CD4-positive, alpha-beta memory T cell (primary cell): Measurements from ENCODE around the gene NCL. TPM values are rescaled to one million over a fixed set of nuclear protein-coding genes. Genes with fewer than 3 reads are reported as not detected.
"Not testable (repeated sequence)": the region's sequence is repeated elsewhere in the genome, so short reads cannot be mapped to it uniquely, and the experiment has no call there.

Experiments
- CTCF ChIA-PET: fragments of 350-600 bp; sonication (Branson Sonifier 250); formaldehyde crosslinking; loops from one replicate; lab custom pipeline; 2021; ENCODE audit warnings: inconsistent platforms; ENCODE audit not compliant: partially characterized antibody; lab: Charles Lee
- POLR2A ChIA-PET: fragments of 350-600 bp; sonication (Branson Sonifier 250); formaldehyde crosslinking; loops from one replicate; lab custom pipeline; 2021; ENCODE audit not compliant: partially characterized antibody; lab: Charles Lee
- DNase-seq, 5 donors: peaks; one replicate each; pipeline versions ENCODE4 v3.0.0 to v3.0.0-alpha.2; 2020 to 2022; ENCODE audit warnings: mixed read lengths in 1 of 5
- H3K27ac ChIP-seq: one replicate; pipeline ENCODE4 v1.7.0; 2013; ENCODE audit warnings: low read depth, low read length
- H3K27me3 ChIP-seq: 2 replicates; pipeline ENCODE4 v1.7.0; 2013; ENCODE audit warnings: mild to moderate bottlenecking, low read length, moderate library complexity; ENCODE audit not compliant: insufficient read depth
- H3K36me3 ChIP-seq: 2 replicates; pipeline ENCODE4 v1.7.0; 2013; ENCODE audit warnings: mild to moderate bottlenecking, low read length, moderate library complexity; ENCODE audit not compliant: insufficient read depth
- H3K4me1 ChIP-seq: 2 replicates; pipeline ENCODE4 v1.7.0; 2013; ENCODE audit warnings: mild to moderate bottlenecking, low read length, moderate library complexity; ENCODE audit not compliant: insufficient read depth
- H3K4me3 ChIP-seq, 2 donors: one replicate each; pipeline ENCODE4 v1.7.0; 2013; ENCODE audit warnings: low read length in 2 of 2, mild to moderate bottlenecking in 1 of 2
- H3K9me3 ChIP-seq, 2 donors: one replicate each; pipeline ENCODE4 v1.7.0; 2013; ENCODE audit warnings: low read length in 2 of 2, control low read depth in 1 of 2; ENCODE audit not compliant: control insufficient read depth in 1 of 2
- H3K27ac Mint-ChIP-seq, 7 donors: one replicate each; pipeline ENCODE4 v1.8.0; 2020 to 2021; ENCODE audit warnings: mixed read lengths in 7 of 7, mild to moderate bottlenecking in 6 of 7, inconsistent platforms in 3 of 7, moderate library complexity in 3 of 7
- H3K27me3 Mint-ChIP-seq, 2 donors: one replicate each; pipeline ENCODE4 v1.8.0; 2020 to 2021; ENCODE audit warnings: mixed read lengths in 2 of 2
- H3K36me3 Mint-ChIP-seq, 2 donors: one replicate each; pipeline ENCODE4 v1.8.0; 2020 to 2021; ENCODE audit warnings: mixed read lengths in 2 of 2, inconsistent platforms in 1 of 2, mild to moderate bottlenecking in 1 of 2
- H3K4me1 Mint-ChIP-seq, 4 donors: one replicate each; pipeline ENCODE4 v1.8.0; 2020 to 2021; ENCODE audit warnings: mixed read lengths in 4 of 4, mild to moderate bottlenecking in 1 of 4
- H3K4me3 Mint-ChIP-seq, 8 donors: one replicate each; pipeline ENCODE4 v1.8.0; 2020 to 2021; ENCODE audit warnings: mixed read lengths in 8 of 8, mild to moderate bottlenecking in 7 of 8, moderate library complexity in 6 of 8, inconsistent platforms in 3 of 8
- H3K9me3 Mint-ChIP-seq, 8 donors: one replicate each; pipeline ENCODE4 v1.8.0; 2020 to 2021; ENCODE audit warnings: mixed read lengths in 8 of 8, mild to moderate bottlenecking in 5 of 8, inconsistent platforms in 3 of 8, moderate library complexity in 1 of 8
- intact Hi-C: fragments of 100-400 bp; cut with micrococcal nuclease; formaldehyde crosslinking; loops from one replicate; pipeline ENCODE4 v1.15.1; 2023
- polyA plus RNA-seq, 2 donors: library from polyadenylated mRNA; unstranded; fragments of 300-500 nt; fragmentation: Illumina TruSeq; gene quantifications; one replicate each; pipeline ENCODE4 v1.2.3, GENCODE V29; 2021
- total RNA-seq, 2 experiments: library from RNA; stranded (reverse); gene quantifications; one replicate each; pipeline ENCODE4 v1.2.3, GENCODE V29; 2021

NCL gene
- total and polyA plus RNA-seq, 4 experiments from 2014 or later, result 150 to 593 (median 385) TPM

- intact Hi-C loops, result no loop called here
- peaks cover 29 to 37% of the 10 kb centered on the region in 2 donors for H3K27me3 Mint-ChIP-seq
- peak overlapping the region in 1 of 7 donors; percentile 41 for H3K27ac Mint-ChIP-seq
- peaks cover 2 to 9% of the 10 kb centered on the region in 2 donors for H3K36me3 Mint-ChIP-seq
- no peaks in the 10 kb centered on the region for H3K36me3 ChIP-seq
- H3K4me3 ChIP-seq, result no peak overlapping the region
- peaks cover 14% of the 10 kb centered on the region for H3K27me3 ChIP-seq
- ChIA-PET POLR2A (no interaction called here), CTCF (interaction anchor here (1.4 kb wide), 1 partner anchor 40 kb away, joined by 4 read pairs; no protein-coding TSS in a partner anchor)
- H3K4me1 Mint-ChIP-seq, result peaks cover 5 to 18% (median 9%) of the 10 kb centered on the region in 4 donors
- peaks cover 0 to 20% (median 8%) of the 10 kb centered on the region in 8 donors for H3K9me3 Mint-ChIP-seq
- H3K4me1 ChIP-seq, result peaks cover 15% of the 10 kb centered on the region
- H3K27ac ChIP-seq, result no peak overlapping the region
- DNase-seq, result no peak
- peak overlapping the region in 6 of 8 donors; percentile 41 to 79 (median 68) for H3K4me3 Mint-ChIP-seq
- H3K9me3 ChIP-seq, result no peaks in the 10 kb centered on the region
Measured at GRCh38 chr2:231411237-231411636, 53.0 kb downstream of the NCL start.

DNA sequence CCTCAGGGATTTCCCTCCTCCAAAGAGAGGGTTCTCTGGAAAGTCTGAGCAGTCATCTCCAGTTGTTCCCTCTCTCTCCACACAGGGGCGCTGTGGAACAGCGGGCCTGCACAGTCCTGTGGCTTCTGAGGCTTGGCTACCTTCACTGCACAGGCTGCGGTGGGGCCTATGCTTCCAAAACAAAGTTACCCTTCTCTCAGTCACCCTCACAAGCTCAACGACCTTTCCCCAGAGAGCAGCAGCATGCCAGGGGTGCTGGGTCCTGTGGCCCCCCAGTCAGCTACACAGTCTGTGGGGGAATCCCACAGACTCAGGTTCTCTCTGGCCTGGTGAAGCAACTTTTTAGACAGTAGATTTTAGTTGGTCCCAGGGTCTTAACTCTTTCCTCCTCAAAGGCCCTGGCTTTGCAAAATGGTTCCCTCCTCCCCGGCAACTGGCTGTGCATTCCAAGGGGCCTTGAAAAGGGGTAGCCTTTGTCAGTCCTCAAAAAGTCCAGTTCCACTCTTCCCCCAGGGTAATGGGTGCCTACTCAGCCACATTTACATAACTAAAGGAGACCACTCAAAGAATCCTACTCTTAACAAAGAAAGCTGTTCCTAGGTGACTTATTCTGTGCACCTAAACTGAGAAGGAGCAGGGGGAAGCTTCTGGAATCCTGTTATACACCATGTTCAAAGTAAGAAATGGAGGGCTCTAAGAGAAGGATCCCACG lies 53.8 kb downstream of the NCL start:
- Histone ChIP-seq H3K4me1 (peaks cover 20% of the 10 kb centered on the region), H3K36me3 (no peaks in the 10 kb centered on the region), H3K4me3 (no peak overlapping the region), H3K27me3 (peaks cover 14% of the 10 kb centered on the region), H3K27ac (no peak overlapping the region), H3K9me3 (no peaks in the 10 kb centered on the region)
- POLR2A ChIA-PET, result no interaction called here
- CTCF ChIA-PET, result interaction anchor here (1.0 to 1.4 kb wide), 2 partner anchors 41 kb away, joined by 3 to 4 read pairs; no protein-coding TSS in a partner anchor
- Mint-ChIP-seq H3K27ac (no peak overlapping the region), H3K36me3 (peaks cover 2 to 9% of the 10 kb centered on the region in 2 donors), H3K9me3 (peaks cover 0 to 20% (median 8%) of the 10 kb centered on the region in 8 donors), H3K4me1 (peaks cover 10 to 25% (median 16%) of the 10 kb centered on the region in 4 donors), H3K27me3 (peaks cover 29 to 34% of the 10 kb centered on the region in 2 donors), H3K4me3 (no peak overlapping the region)
- DNase-seq, result no peak
- intact Hi-C loops, result no loop called here

GRCh38 chr2:231409776-231410175 lies 54.5 kb downstream of the NCL start:
- Mint-ChIP-seq H3K36me3 (peaks cover 2 to 9% of the 10 kb centered on the region in 2 donors), H3K4me1 (peaks cover 10 to 29% (median 19%) of the 10 kb centered on the region in 4 donors), H3K27ac (no peak overlapping the region), H3K4me3 (no peak overlapping the region), H3K9me3 (peaks cover 0 to 20% (median 8%) of the 10 kb centered on the region in 8 donors), H3K27me3 (peaks cover 27 to 33% of the 10 kb centered on the region in 2 donors)
- POLR2A ChIA-PET, result no interaction called here
- Histone ChIP-seq H3K9me3 (no peaks in the 10 kb centered on the region), H3K27me3 (peaks cover 14% of the 10 kb centered on the region), H3K4me3 (no peak overlapping the region), H3K4me1 (peaks cover 20% of the 10 kb centered on the region), H3K27ac (no peak overlapping the region), H3K36me3 (no peaks in the 10 kb centered on the region)
- CTCF ChIA-PET, result interaction anchor here (1.0 to 1.4 kb wide), 2 partner anchors 42 to 183 kb away, joined by 3 read pairs; no protein-coding TSS in a partner anchor
- intact Hi-C loops, result no loop called here
- no peak for DNase-seq

GRCh38 chr2:231408304-231408703 lies 56.0 kb downstream of the NCL start:
- DNase-seq, H3K27me3 ChIP-seq, H3K27ac ChIP-seq, intact Hi-C loops, POLR2A ChIA-PET, H3K4me3 ChIP-seq, H3K27ac Mint-ChIP-seq, H3K9me3 ChIP-seq, H3K36me3 Mint-ChIP-seq, H3K36me3 ChIP-seq, H3K4me3 Mint-ChIP-seq: not testable (repeated sequence)
- H3K9me3 Mint-ChIP-seq, result peaks cover 0 to 20% (median 8%) of the 10 kb centered on the region in 8 donors
- H3K4me1 ChIP-seq, result peaks cover 20% of the 10 kb centered on the region
- H3K27me3 Mint-ChIP-seq, result peaks cover 19 to 25% of the 10 kb centered on the region in 2 donors
- CTCF ChIA-PET, result interaction anchor here (1.4 to 1.7 kb wide), 2 partner anchors 9 to 181 kb away, joined by 3 read pairs; no protein-coding TSS in a partner anchor
- peaks cover 10 to 29% (median 19%) of the 10 kb centered on the region in 4 donors for H3K4me1 Mint-ChIP-seq

- H3K27me3 ChIP-seq, H3K9me3 ChIP-seq, POLR2A ChIA-PET, DNase-seq, H3K36me3 Mint-ChIP-seq, intact Hi-C loops, H3K27ac ChIP-seq, H3K36me3 ChIP-seq, H3K27ac Mint-ChIP-seq, H3K4me3 Mint-ChIP-seq, H3K4me3 ChIP-seq: not testable (repeated sequence)
- peaks cover 19% of the 10 kb centered on the region for H3K4me1 ChIP-seq
- Mint-ChIP-seq H3K4me1 (peaks cover 10 to 28% (median 19%) of the 10 kb centered on the region in 4 donors), H3K9me3 (peaks cover 0 to 20% (median 8%) of the 10 kb centered on the region in 8 donors), H3K27me3 (peaks cover 16 to 23% of the 10 kb centered on the region in 2 donors)
- CTCF ChIA-PET, result interaction anchor here (0.8 to 2.9 kb wide), 3 partner anchors 9 to 180 kb away, joined by 3 to 12 read pairs (median 4); no protein-coding TSS in a partner anchor
Measured at GRCh38 chr2:231407686-231408085, 56.6 kb downstream of the NCL start.

DNA sequence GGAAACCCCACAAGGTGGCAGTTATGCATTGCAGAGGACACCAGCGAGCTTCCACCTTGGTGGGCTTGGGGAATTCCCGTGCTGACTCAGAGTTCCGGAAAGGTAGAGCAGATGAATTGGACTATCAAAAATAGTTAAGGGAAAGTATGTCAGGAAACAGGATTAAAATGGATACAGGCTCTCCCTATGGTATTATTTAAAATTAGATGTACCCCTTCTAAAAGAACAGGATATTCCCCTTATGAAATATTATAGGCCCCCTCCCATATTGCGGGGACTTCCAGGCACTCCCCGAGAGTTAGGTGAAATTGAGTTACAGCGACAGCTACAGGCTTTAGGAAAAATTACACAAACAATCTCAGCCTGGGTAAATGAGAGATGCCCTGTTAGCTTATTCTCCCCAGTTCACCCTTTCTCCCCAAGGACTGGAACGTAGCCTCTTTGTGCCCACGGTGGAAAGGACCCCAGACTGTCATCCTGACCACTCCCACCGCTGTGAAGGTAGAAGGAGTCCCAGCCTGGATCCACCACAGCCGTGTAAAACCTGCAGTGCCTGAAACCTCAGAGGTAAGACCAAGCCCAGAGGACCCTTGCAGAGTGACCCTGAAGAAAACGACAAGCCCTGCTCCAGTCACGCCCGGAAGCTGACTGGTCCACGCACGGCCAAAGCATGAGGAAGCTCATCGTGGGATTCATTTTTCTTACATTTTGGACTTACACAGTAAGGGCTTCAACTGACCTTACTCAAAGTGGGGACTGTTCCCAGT lies 58.5 kb downstream of the NCL start:
- H3K9me3 ChIP-seq, H3K4me3 ChIP-seq, H3K27ac ChIP-seq, H3K4me1 ChIP-seq, H3K27me3 ChIP-seq, H3K36me3 Mint-ChIP-seq, POLR2A ChIA-PET, H3K36me3 ChIP-seq: not testable (repeated sequence)
- peaks cover 8 to 18% of the 10 kb centered on the region in 2 donors for H3K27me3 Mint-ChIP-seq
- intact Hi-C loops, result loop anchor here (1.0 kb wide), 1 partner anchor 301 kb away; no protein-coding TSS in a partner anchor
- peaks cover 0 to 16% (median 6%) of the 10 kb centered on the region in 8 donors for H3K9me3 Mint-ChIP-seq
- peak overlapping the region in 4 of 7 donors; percentile 17 to 78 (median 47) for H3K27ac Mint-ChIP-seq
- peak in 3 of 5 donors; percentile 15 to 58 (median 16) for DNase-seq
- peak overlapping the region in 4 of 8 donors; percentile 9 to 56 (median 38) for H3K4me3 Mint-ChIP-seq
- H3K4me1 Mint-ChIP-seq, result peaks cover 7 to 20% (median 15%) of the 10 kb centered on the region in 4 donors
- CTCF ChIA-PET, result interaction anchor here (0.7 to 2.9 kb wide), 6 partner anchors 31 to 303 kb away, joined by 3 to 12 read pairs (median 4); no protein-coding TSS in a partner anchor
